TTC549 (cell line): ENCODE measurements around the gene C1orf94.
"Not testable (repeated sequence)": the region's sequence is repeated elsewhere in the genome, so short reads cannot be mapped to it uniquely, and the experiment has no call there.

ENCODE experiments used
- FAIRE-seq: peaks from 2 replicates; lab custom pipeline; 2012; peaks lifted over from hg19 to GRCh38; lab: Jason Lieb, UNC

C1orf94 gene

DNA sequence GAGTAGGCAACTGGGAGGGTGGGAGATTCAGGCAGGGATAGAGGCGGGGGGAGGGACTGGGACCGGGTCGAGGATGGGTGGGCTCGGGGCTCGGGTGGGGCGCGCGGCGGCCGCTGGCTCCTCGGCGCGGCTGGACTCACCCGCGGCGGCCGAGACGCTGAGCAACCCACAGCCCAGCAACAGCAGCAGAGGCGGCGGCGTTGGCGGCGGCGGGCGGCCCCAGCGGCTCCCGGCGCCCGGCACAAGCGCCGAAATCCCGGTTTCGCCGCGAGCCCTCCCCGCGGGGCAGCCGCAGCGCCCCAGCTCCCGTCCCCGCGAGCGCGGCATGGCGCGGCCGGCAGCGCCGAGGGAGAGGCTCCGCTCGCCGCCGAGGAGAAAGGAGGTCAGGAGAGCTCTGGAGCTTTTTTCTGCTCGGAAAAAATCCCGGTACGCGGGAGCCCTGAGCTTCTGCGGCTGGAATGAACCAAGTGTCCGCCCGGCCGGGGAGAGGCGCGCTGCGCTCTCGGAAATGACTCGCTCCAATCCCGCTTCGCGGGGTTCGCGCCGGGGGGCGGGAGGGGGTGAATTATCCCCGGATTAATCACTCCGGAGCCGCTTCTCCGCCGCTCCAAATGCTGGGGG lies 11.8 kb upstream of the C1orf94 start, which contains the start of gene CSMD2:
CSMD2 (minus strand) TSS at position 460 of the 621 bp plus-strand sequence; CDS start at position 327, 133 bp downstream.
- no peak for FAIRE-seq

DNA sequence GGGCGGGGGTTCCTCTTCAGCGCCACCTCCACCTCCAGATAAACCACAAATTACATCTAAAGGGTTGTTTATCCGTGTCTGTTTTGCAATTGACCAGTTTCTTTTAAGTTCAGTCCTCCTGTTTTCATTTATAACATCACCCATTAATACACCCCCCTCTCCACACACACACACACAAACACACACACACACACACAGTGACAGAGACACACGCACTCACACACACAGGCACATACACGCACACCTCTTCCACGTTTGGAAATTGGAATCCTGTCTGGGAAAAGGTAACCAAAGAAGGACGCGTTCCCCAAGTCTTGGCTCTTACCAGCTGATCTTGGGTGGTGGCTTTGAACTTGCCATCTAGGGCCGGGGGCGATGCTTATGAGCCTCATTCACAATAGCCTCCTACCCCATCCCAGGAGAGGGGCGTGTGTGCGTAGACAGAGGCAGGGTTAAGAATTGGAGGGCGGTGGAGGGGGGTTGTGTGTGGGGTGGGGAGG lies 11.2 kb upstream of the C1orf94 start:
- no peak for FAIRE-seq

DNA sequence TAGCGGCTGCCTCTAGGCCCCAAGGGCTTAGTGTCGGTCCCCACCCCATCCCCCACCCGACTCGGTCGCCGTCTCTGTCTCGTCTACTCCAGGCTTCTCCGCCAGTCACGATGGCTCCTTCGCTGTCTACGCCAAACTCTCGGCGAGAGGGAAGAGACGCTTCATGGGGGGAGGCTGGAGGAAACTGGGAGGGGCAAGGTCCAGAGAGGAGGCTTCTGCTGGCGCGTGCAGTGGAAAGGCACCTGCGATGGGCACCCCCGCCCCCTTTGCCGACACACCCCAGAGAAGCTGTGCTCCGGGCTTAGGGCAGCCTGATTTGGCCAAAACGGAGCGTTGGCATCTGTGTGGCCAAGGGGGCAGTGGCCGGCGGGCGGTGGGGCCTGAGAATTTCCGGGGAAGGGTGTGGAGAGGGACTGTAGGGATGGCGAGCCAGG lies 10.5 kb upstream of the C1orf94 start:
- FAIRE-seq = no peak

DNA sequence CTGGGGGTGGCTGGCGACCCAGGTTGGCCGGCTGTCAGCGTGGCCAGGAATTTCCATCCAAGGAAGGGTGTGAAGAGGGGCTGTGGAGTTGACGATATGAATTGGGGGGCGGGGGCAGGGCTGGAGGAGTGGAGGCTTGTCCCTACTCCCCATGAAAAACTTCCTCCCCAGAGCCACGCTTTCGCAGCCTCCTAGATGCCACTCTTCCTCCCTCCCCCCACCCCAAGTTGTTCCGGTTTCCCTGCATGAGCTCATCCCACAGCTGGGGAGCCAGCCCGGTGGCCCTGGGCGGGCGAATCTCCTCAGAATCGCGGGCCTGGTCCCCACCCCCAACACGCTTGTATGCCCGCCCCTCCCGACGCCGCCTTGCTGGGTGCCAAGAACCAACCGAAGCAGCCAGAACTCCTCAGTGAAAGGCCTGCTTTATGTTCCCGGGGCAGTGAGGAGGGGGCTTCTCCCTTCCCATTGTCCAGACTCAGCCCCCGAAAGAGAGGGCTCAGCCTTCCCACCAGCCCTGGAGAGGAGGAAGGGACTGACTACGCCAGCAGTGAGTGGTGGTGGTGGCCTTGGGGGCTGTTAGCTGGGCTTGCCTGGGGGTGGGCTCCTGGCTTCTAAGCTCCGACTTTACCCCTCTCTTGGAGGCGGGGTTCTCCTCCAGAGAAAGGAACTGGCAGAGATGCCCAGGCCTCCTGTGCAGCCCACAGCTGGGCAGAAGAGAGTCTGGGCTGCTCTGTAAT lies 9.9 kb upstream of the C1orf94 start:
- no peak for FAIRE-seq

DNA sequence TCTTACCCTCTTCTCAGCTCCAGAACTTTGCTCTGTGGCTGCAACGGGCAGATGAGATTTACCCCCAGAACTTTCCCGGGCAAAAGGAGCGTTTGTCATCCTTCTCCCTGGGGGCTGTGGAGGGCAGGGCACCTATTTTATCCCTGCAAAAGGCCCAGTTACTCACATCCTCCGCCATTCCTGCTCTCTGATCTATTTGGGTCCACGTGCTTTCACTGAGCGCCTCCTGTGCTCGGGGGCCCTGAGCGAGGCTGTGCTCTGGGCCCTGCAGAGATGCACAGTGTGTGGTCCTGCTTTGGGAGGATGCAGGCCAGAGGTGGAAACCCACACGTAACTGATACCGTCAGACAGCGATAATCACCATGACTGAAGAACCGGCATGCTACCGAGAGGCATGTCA lies 9.3 kb upstream of the C1orf94 start:
- FAIRE-seq = no peak

GRCh38 chr1:34175744-34176143 lies 963 bp upstream of the C1orf94 start:
- no peak for FAIRE-seq

DNA sequence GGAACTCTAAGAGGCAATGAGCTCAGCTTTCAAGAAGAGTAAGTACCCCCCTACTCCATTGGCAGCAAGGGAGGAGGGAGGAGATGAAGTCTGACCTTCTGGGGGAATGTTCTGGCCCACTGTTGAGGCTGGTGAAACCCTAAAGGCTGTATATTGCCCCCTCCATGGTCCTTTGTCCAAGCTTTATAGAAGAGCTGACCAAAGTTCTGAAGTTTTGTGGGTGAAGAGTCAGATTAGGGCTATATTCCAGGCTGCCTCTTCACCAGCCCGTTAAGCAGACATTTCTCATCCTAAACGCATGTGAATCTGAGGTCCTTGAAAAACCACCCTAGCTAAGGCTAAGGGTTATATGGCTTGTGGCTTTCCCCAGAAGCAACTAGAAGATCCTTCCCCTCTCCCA lies 1.4 kb downstream of the C1orf94 start:
- no peak for FAIRE-seq

GRCh38 chr1:34183381-34183780 lies 6.7 kb downstream of the C1orf94 start:
- not testable (repeated sequence) for FAIRE-seq

- FAIRE-seq = no peak
Measured at GRCh38 chr1:34186741-34187494, 10.2 kb downstream of the C1orf94 start.

DNA sequence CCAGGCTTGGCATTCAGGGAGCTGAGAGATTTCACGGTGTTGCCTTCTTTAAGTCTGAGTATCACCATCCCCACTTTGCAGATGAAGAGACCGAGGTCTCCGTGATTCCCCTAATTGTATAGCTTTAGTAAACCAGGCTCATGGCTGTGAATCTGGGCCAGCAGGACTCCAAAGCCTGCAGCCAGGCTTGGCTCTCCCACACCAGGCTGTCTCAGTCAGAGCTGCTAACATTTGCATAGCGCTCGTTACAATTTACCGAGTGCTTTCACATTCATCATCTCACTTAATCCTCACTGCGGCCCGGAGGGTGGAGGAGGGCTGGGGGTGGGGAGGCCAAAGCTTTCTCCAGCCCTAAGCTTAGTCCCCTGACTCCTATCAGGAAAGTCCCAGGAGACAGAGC lies 11.7 kb downstream of the C1orf94 start:
- FAIRE-seq = no peak

GRCh38 chr1:34188985-34189384 lies 12.3 kb downstream of the C1orf94 start:
- FAIRE-seq = no peak

DNA sequence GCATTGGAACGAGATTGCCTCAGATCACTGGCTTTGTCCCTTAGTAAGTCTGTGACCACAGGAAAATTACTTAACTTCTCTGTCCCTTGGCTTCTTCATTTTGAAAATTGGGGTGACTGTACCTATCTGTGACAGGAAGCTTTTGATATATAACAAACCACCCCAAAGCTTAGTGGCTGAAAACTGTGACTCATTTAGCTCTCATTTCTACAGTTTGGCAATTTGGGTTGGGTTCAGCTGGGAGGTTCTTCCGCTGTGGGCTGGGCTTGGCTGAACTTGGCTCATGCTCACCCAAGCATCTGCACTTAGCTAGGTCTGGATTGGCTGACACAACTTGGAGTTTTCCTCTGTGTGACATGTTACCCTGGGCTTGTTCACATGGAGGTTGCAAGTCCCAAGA lies 14.0 kb downstream of the C1orf94 start:
- FAIRE-seq = no peak

DNA sequence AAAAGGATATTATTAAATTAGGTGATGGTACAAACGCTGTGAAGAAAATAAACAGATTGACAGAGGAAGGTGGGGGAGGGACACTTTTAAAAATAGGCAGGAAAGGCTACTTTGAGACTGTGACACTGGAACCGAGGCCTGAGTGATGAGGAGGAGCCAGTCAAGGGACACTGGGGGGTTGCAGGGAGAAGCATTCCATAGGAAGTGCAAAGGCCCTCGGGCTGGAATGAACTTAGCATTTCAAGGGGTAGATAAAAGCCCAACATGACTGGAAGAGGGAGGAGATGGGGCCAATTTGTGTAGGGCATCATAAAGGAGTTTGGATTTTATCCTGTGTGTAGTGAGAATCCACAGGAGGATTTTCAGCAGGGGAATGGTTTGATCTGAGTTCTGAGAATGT lies 15.9 kb downstream of the C1orf94 start:
- no peak for FAIRE-seq

- FAIRE-seq = no peak
Measured at GRCh38 chr1:34199927-34200326, 23.2 kb downstream of the C1orf94 start.

GRCh38 chr1:34212673-34213072 lies 36.0 kb downstream of the C1orf94 start:
- FAIRE-seq = no peak

DNA sequence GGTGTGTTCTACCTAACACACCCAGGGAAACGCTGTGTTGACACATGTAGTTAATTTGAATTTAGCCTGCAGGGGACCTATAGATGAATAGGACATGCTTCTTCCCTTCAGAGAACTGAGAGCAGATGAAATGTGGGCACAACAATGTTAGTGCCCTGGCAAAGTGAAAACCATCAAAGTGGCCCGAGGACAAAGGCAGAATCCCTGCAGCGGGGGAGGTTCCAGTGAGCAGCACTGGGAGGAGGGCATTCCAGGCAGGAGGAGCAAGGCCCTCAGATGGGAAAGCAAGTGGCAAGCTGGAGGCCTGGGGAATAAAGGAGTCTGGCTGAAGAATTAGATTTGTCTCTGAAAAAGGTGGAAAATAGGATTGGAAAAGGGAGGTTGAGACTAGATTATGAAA lies 37.2 kb downstream of the C1orf94 start:
- FAIRE-seq = no peak

DNA sequence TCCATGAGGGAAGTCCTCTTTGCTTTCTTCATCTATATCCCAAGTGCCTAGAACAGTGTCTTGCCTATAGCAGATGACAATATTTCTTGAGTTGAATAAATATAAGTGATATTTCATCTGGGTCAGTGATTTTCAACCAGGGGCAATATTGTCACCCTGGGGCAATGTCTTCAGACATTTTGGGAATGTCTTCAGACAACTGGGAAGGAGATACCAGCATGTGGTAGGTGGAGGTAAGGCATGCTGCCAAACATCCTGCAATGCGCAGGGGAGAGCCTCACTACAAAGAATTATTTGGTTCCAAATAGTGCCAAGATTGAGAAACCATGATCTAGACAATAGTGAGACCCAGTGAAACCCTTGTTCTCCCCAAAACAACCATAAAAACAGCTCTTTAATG lies 54.7 kb downstream of the C1orf94 start:
- FAIRE-seq = no peak

DNA sequence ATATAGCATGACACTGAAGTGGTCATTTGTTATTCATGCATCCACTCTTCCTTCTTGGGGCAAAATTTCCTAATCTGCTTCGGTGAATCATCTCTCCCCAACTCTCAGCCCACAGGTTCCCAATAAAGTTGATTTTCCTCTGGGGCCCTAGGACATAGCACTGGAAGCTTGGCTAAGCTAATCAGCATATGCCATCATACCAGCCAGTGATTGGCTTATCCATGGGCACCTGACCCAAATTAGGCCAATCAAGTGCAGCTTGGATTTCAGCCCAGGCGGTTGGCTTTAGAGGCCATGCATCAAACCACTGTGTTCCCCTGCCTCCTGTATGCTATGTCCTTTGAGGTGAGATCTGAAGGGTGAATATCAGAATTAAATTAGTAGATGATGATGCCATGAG lies 58.9 kb downstream of the C1orf94 start:
- no peak for FAIRE-seq

GRCh38 chr1:34236089-34236488 lies 59.4 kb downstream of the C1orf94 start:
- no peak for FAIRE-seq

GRCh38 chr1:34237151-34237815 lies 60.6 kb downstream of the C1orf94 start:
- no peak for FAIRE-seq

- FAIRE-seq = no peak
Measured at GRCh38 chr1:34245967-34246366, 69.3 kb downstream of the C1orf94 start.

DNA sequence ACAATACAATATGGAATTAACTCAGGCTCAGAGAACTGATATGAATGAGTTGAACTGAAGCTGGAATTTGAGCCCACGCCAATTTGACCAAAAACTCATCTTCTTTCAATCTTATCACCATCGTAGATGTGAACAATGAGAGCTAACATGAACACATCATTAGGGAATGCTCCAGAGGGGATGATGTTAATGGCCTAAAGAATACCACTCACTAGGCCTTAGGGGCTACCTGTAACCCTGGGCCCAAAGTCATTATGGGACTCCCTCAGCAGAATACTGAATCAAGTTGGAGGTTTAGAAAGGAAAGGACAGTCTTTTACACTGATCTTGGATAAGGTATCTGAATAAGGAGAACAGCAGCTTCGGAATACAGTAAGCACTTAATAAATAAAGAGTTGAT lies 73.6 kb downstream of the C1orf94 start:
- no peak for FAIRE-seq
